CD8-positive, alpha-beta memory T cell (primary cell): Measurements from ENCODE around the gene CPNE2. TPM values are rescaled to one million over a fixed set of nuclear protein-coding genes. Genes with fewer than 3 reads are reported as not detected.
"Not testable (repeated sequence)": the region's sequence is repeated elsewhere in the genome, so short reads cannot be mapped to it uniquely, and the experiment has no call there.

ENCODE experiments used
- CTCF ChIA-PET: fragments of 350-600 bp; sonication (Branson Sonifier 250); formaldehyde crosslinking; loops from one replicate; lab custom pipeline; 2021; ENCODE audit warnings: antibody characterized with exemption; lab: Charles Lee
- POLR2A ChIA-PET: fragments of 350-600 bp; sonication (Branson Sonifier 250); formaldehyde crosslinking; loops from one replicate; lab custom pipeline; 2021; ENCODE audit warnings: antibody characterized with exemption; lab: Charles Lee
- DNase-seq, 5 donors: peaks; one replicate each; pipeline versions ENCODE4 v3.0.0 to v3.0.0-alpha.2; 2020 to 2022; ENCODE audit warnings: mixed read lengths in 1 of 5
- H3K27ac ChIP-seq: one replicate; pipeline ENCODE4 v1.7.0; 2013; ENCODE audit warnings: low read depth, mild to moderate bottlenecking, low read length, moderate library complexity
- H3K27me3 ChIP-seq: 2 replicates; pipeline ENCODE4 v1.7.0; 2013; ENCODE audit warnings: low read length, mild to moderate bottlenecking; ENCODE audit not compliant: insufficient read depth, poor library complexity, severe bottlenecking
- H3K36me3 ChIP-seq: 2 replicates; pipeline ENCODE4 v1.7.0; 2013; ENCODE audit warnings: mild to moderate bottlenecking, low read length, moderate library complexity; ENCODE audit not compliant: insufficient read depth
- H3K4me1 ChIP-seq: 2 replicates; pipeline ENCODE4 v1.7.0; 2013; ENCODE audit warnings: mild to moderate bottlenecking, low read length, moderate library complexity; ENCODE audit not compliant: insufficient read depth
- H3K4me3 ChIP-seq: 2 replicates; pipeline ENCODE4 v1.7.0; 2013; ENCODE audit warnings: mild to moderate bottlenecking, low read length
- H3K9me3 ChIP-seq: 2 replicates; pipeline ENCODE4 v1.7.0; 2013; ENCODE audit warnings: mild to moderate bottlenecking, low read length
- H3K27ac Mint-ChIP-seq, 8 donors: one replicate each; pipeline ENCODE4 v1.8.0; 2020 to 2021; ENCODE audit warnings: mixed read lengths in 8 of 8, mild to moderate bottlenecking in 6 of 8, inconsistent platforms in 3 of 8, moderate library complexity in 3 of 8
- H3K27me3 Mint-ChIP-seq, 2 donors: one replicate each; pipeline ENCODE4 v1.8.0; 2020 to 2021; ENCODE audit warnings: mixed read lengths in 2 of 2, mild to moderate bottlenecking in 1 of 2, moderate library complexity in 1 of 2
- H3K36me3 Mint-ChIP-seq, 3 donors: one replicate each; pipeline ENCODE4 v1.8.0; 2020 to 2021; ENCODE audit warnings: mixed read lengths in 3 of 3, inconsistent platforms in 1 of 3, mild to moderate bottlenecking in 1 of 3
- H3K4me1 Mint-ChIP-seq, 3 donors: one replicate each; pipeline ENCODE4 v1.8.0; 2020 to 2021; ENCODE audit warnings: mixed read lengths in 3 of 3, inconsistent platforms in 1 of 3, mild to moderate bottlenecking in 1 of 3
- H3K4me3 Mint-ChIP-seq, 7 donors: one replicate each; pipeline ENCODE4 v1.8.0; 2020 to 2021; ENCODE audit warnings: mixed read lengths in 7 of 7, mild to moderate bottlenecking in 6 of 7, moderate library complexity in 4 of 7, inconsistent platforms in 2 of 7
- H3K9me3 Mint-ChIP-seq, 5 donors: one replicate each; pipeline ENCODE4 v1.8.0; 2020 to 2022; ENCODE audit warnings: mixed read lengths in 5 of 5, mild to moderate bottlenecking in 3 of 5, moderate library complexity in 2 of 5, inconsistent platforms in 1 of 5
- polyA plus RNA-seq: library from polyadenylated mRNA; unstranded; fragments of 300-500 nt; fragmentation: Illumina TruSeq; gene quantifications from one replicate; pipeline ENCODE4 v1.2.3, GENCODE V29; 2021
- total RNA-seq, 2 experiments: library from RNA; stranded (reverse); gene quantifications; one replicate each; pipeline ENCODE4 v1.2.3, GENCODE V29; 2021

CPNE2 gene
- total and polyA plus RNA-seq, 3 experiments from 2014 or later, result 9.4 to 90.4 (median 9.4) TPM

- Mint-ChIP-seq H3K4me1 (peaks cover 4 to 20% (median 9%) of the 10 kb centered on the region in 3 donors), H3K4me3 (peak overlapping the region; percentile 53 to 92 (median 77)), H3K27ac (peak overlapping the region in 1 of 8 donors; percentile 33), H3K9me3 (no peaks in the 10 kb centered on the region), H3K27me3 (peaks cover 0 to 5% of the 10 kb centered on the region in 2 donors), H3K36me3 (peaks cover 0 to 1% (median 0%) of the 10 kb centered on the region in 3 donors)
- ChIA-PET POLR2A (interaction anchor here (0.7 to 1.8 kb wide), 7 partner anchors 8 to 98 kb away, joined by 3 to 7 read pairs (median 4); no protein-coding TSS in a partner anchor), CTCF (interaction anchor here (0.6 to 3.6 kb wide), 30 partner anchors 8 to 159 kb away, joined by 3 to 22 read pairs (median 5); partner anchors contain the start of genes PSME3IP1 and RSPRY1)
- Histone ChIP-seq H3K36me3 (no peaks in the 10 kb centered on the region), H3K27me3 (no peaks in the 10 kb centered on the region), H3K4me1 (peaks cover 6% of the 10 kb centered on the region), H3K27ac (no peak overlapping the region), H3K4me3 (peak overlapping the region; percentile 41), H3K9me3 (no peaks in the 10 kb centered on the region)
- DNase-seq, result peak; percentile 26 to 67 (median 42)
Measured at GRCh38 chr16:57092786-57093411, 516 bp downstream of the CPNE2 start.

GRCh38 chr16:57093666-57094564 is 1.5 kb downstream of the CPNE2 start:
- peaks cover 8 to 20% (median 9%) of the 10 kb centered on the region in 3 donors for H3K4me1 Mint-ChIP-seq
- H3K36me3 Mint-ChIP-seq, result peaks cover 0 to 1% (median 0%) of the 10 kb centered on the region in 3 donors
- H3K27me3 Mint-ChIP-seq, result peaks cover 0 to 5% of the 10 kb centered on the region in 2 donors
- Histone ChIP-seq H3K27me3 (no peaks in the 10 kb centered on the region), H3K4me1 (peaks cover 6% of the 10 kb centered on the region), H3K27ac (no peak overlapping the region), H3K9me3 (no peaks in the 10 kb centered on the region), H3K36me3 (no peaks in the 10 kb centered on the region), H3K4me3 (no peak overlapping the region)
- H3K27ac Mint-ChIP-seq, result peak overlapping the region in 2 of 8 donors; percentile 33 to 50
- ChIA-PET POLR2A (interaction anchor here (1.1 to 1.8 kb wide), 3 partner anchors 10 to 46 kb away, joined by 3 to 6 read pairs (median 6); no protein-coding TSS in a partner anchor), CTCF (interaction anchor here (0.6 to 3.6 kb wide), 20 partner anchors 7 to 160 kb away, joined by 3 to 22 read pairs (median 5); partner anchors contain the start of genes PSME3IP1 and RSPRY1)
- no peak for DNase-seq
- H3K4me3 Mint-ChIP-seq, result peak overlapping the region; percentile 53 to 92 (median 77)
- H3K9me3 Mint-ChIP-seq, result no peaks in the 10 kb centered on the region

GRCh38 chr16:57094911-57095310 is 2.5 kb downstream of the CPNE2 start:
- peak overlapping the region in 3 of 7 donors; percentile 53 to 84 (median 69) for H3K4me3 Mint-ChIP-seq
- Histone ChIP-seq H3K36me3 (no peaks in the 10 kb centered on the region), H3K27me3 (no peaks in the 10 kb centered on the region), H3K9me3 (no peaks in the 10 kb centered on the region), H3K27ac (no peak overlapping the region), H3K4me1 (peaks cover 6% of the 10 kb centered on the region), H3K4me3 (no peak overlapping the region)
- ChIA-PET CTCF (interaction anchor here (3.6 kb wide), 1 partner anchor 33 kb away, joined by 16 read pairs; no protein-coding TSS in a partner anchor), POLR2A (interaction anchor here (0.6 kb wide), 1 partner anchor 411 kb away, joined by 10 read pairs; no protein-coding TSS in a partner anchor)
- H3K4me1 Mint-ChIP-seq, result peaks cover 8 to 20% (median 9%) of the 10 kb centered on the region in 3 donors
- H3K27ac Mint-ChIP-seq, result no peak overlapping the region
- H3K36me3 Mint-ChIP-seq, result peaks cover 0 to 1% (median 0%) of the 10 kb centered on the region in 3 donors
- no peaks in the 10 kb centered on the region for H3K9me3 Mint-ChIP-seq
- peaks cover 0 to 5% of the 10 kb centered on the region in 2 donors for H3K27me3 Mint-ChIP-seq
- DNase-seq, result no peak

GRCh38 chr16:57096192-57096591 is 3.8 kb downstream of the CPNE2 start:
- peaks cover 8 to 25% (median 17%) of the 10 kb centered on the region in 3 donors for H3K4me1 Mint-ChIP-seq
- no peaks in the 10 kb centered on the region for H3K9me3 ChIP-seq
- H3K9me3 Mint-ChIP-seq, result no peaks in the 10 kb centered on the region
- H3K4me1 ChIP-seq, result peaks cover 6% of the 10 kb centered on the region
- CTCF ChIA-PET, result interaction anchor here (1.0 to 2.4 kb wide), 4 partner anchors 11 to 132 kb away, joined by 3 to 8 read pairs (median 4); no protein-coding TSS in a partner anchor
- H3K4me3 Mint-ChIP-seq, result peak overlapping the region in 1 of 7 donors; percentile 65
- no peaks in the 10 kb centered on the region for H3K27me3 ChIP-seq
- no peak overlapping the region for H3K27ac Mint-ChIP-seq
- H3K4me3 ChIP-seq, result no peak overlapping the region
- POLR2A ChIA-PET, result no interaction called here
- H3K27me3 Mint-ChIP-seq, result peaks cover 0 to 5% of the 10 kb centered on the region in 2 donors
- no peak overlapping the region for H3K27ac ChIP-seq
- no peaks in the 10 kb centered on the region for H3K36me3 ChIP-seq
- peaks cover 0 to 1% (median 0%) of the 10 kb centered on the region in 3 donors for H3K36me3 Mint-ChIP-seq
- DNase-seq, result no peak

GRCh38 chr16:57096793-57097192 is 4.4 kb downstream of the CPNE2 start:
- H3K4me1 Mint-ChIP-seq, result peaks cover 7 to 19% (median 17%) of the 10 kb centered on the region in 3 donors
- Histone ChIP-seq H3K4me1 (peaks cover 3% of the 10 kb centered on the region), H3K36me3 (no peaks in the 10 kb centered on the region), H3K4me3 (no peak overlapping the region), H3K27me3 (no peaks in the 10 kb centered on the region), H3K9me3 (no peaks in the 10 kb centered on the region), H3K27ac (no peak overlapping the region)
- ChIA-PET CTCF (interaction anchor here (0.6 to 2.4 kb wide), 5 partner anchors 12 to 132 kb away, joined by 3 to 8 read pairs (median 3); no protein-coding TSS in a partner anchor), POLR2A (no interaction called here)
- no peaks in the 10 kb centered on the region for H3K9me3 Mint-ChIP-seq
- H3K4me3 Mint-ChIP-seq, result no peak overlapping the region
- DNase-seq, result no peak
- peaks cover 0 to 1% (median 0%) of the 10 kb centered on the region in 3 donors for H3K36me3 Mint-ChIP-seq
- H3K27me3 Mint-ChIP-seq, result peaks cover 0 to 5% of the 10 kb centered on the region in 2 donors
- peak overlapping the region in 1 of 8 donors; percentile 62 for H3K27ac Mint-ChIP-seq

- Histone ChIP-seq H3K4me1 (no peaks in the 10 kb centered on the region), H3K36me3 (no peaks in the 10 kb centered on the region), H3K9me3 (no peaks in the 10 kb centered on the region), H3K27me3 (no peaks in the 10 kb centered on the region), H3K27ac (no peak overlapping the region), H3K4me3 (no peak overlapping the region)
- H3K4me1 Mint-ChIP-seq, result peaks cover 6 to 17% (median 15%) of the 10 kb centered on the region in 3 donors
- no peak overlapping the region for H3K27ac Mint-ChIP-seq
- H3K27me3 Mint-ChIP-seq, result peaks cover 0 to 5% of the 10 kb centered on the region in 2 donors
- ChIA-PET POLR2A (no interaction called here), CTCF (interaction anchor here (0.6 to 2.4 kb wide), 4 partner anchors 15 to 271 kb away, joined by 3 to 8 read pairs (median 4); no protein-coding TSS in a partner anchor)
- no peaks in the 10 kb centered on the region for H3K36me3 Mint-ChIP-seq
- H3K9me3 Mint-ChIP-seq, result no peaks in the 10 kb centered on the region
- no peak for DNase-seq
- peak overlapping the region in 1 of 7 donors; percentile 53 for H3K4me3 Mint-ChIP-seq
Measured at GRCh38 chr16:57098188-57098841, 5.9 kb downstream of the CPNE2 start.

- H3K27me3 Mint-ChIP-seq, H3K27ac ChIP-seq, H3K36me3 ChIP-seq, H3K4me1 ChIP-seq, H3K4me3 ChIP-seq, H3K27me3 ChIP-seq, H3K4me3 Mint-ChIP-seq, H3K9me3 ChIP-seq, DNase-seq, H3K9me3 Mint-ChIP-seq, POLR2A ChIA-PET, H3K36me3 Mint-ChIP-seq: not testable (repeated sequence)
- peaks cover 6 to 24% (median 14%) of the 10 kb centered on the region in 3 donors for H3K4me1 Mint-ChIP-seq
- CTCF ChIA-PET, result interaction anchor here (1.5 kb wide), 1 partner anchor 16 kb away, joined by 6 read pairs; no protein-coding TSS in a partner anchor
- peak overlapping the region in 2 of 8 donors; percentile 46 to 59 for H3K27ac Mint-ChIP-seq
Measured at GRCh38 chr16:57099965-57100364, 7.6 kb downstream of the CPNE2 start.
